Choroid plexus epithelial cell (primary cell): ENCODE measurements around the gene ZNF236.

ENCODE experiments used
- DNase-seq: peaks from one replicate; pipeline ENCODE4 v3.0.0-alpha.2; 2010; ENCODE audit warnings: low read depth
- H3K4me3 ChIP-seq: 2 replicates; pipeline ENCODE4 v1.5.1; 2011; ENCODE audit warnings: low read depth, mild to moderate bottlenecking, control low read depth, low read length, moderate library complexity
- TF ChIP-seq, protein P1 (sequence below): conservative IDR thresholded peaks from 2 replicates; pipeline ENCODE4 v1.5.1; 2011; ENCODE audit warnings: low read depth, mild to moderate bottlenecking, control low read depth, inconsistent platforms, low read length, moderate library complexity

The ZNF236 gene

GRCh38 chr18:76982841-76983583 is 160.7 kb downstream of the ZNF236 start:
- H3K4me3 ChIP-seq: no peak overlapping the region
- peak; percentile 86 for DNase-seq
- TF ChIP-seq, protein P1, sequence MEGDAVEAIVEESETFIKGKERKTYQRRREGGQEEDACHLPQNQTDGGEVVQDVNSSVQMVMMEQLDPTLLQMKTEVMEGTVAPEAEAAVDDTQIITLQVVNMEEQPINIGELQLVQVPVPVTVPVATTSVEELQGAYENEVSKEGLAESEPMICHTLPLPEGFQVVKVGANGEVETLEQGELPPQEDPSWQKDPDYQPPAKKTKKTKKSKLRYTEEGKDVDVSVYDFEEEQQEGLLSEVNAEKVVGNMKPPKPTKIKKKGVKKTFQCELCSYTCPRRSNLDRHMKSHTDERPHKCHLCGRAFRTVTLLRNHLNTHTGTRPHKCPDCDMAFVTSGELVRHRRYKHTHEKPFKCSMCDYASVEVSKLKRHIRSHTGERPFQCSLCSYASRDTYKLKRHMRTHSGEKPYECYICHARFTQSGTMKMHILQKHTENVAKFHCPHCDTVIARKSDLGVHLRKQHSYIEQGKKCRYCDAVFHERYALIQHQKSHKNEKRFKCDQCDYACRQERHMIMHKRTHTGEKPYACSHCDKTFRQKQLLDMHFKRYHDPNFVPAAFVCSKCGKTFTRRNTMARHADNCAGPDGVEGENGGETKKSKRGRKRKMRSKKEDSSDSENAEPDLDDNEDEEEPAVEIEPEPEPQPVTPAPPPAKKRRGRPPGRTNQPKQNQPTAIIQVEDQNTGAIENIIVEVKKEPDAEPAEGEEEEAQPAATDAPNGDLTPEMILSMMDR: peak; percentile 94

DNA sequence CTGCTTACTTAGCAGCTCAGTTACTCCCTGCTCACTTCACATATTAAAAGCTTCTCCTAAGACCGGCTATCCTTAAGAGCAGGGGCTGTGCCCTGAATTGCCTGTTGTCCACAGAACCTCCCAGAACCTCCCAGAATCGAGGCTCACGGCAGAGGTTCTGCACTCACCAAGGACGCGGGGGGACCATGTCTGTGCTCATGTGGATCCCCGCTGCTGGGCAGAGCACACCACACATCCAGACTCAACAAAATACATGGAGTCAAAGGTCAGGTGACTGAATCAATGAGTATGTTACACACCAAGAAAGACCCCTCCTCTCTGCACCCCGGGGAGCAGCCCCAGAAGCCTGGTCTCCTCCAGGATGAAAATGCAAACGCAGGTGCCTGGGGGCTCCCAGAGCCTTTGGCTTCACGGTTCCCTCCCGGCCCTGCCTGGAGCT is 161.3 kb downstream of the ZNF236 start:
- no peak for DNase-seq
- H3K4me3 ChIP-seq: no peak overlapping the region
- TF ChIP-seq, protein P1: no peak

DNA sequence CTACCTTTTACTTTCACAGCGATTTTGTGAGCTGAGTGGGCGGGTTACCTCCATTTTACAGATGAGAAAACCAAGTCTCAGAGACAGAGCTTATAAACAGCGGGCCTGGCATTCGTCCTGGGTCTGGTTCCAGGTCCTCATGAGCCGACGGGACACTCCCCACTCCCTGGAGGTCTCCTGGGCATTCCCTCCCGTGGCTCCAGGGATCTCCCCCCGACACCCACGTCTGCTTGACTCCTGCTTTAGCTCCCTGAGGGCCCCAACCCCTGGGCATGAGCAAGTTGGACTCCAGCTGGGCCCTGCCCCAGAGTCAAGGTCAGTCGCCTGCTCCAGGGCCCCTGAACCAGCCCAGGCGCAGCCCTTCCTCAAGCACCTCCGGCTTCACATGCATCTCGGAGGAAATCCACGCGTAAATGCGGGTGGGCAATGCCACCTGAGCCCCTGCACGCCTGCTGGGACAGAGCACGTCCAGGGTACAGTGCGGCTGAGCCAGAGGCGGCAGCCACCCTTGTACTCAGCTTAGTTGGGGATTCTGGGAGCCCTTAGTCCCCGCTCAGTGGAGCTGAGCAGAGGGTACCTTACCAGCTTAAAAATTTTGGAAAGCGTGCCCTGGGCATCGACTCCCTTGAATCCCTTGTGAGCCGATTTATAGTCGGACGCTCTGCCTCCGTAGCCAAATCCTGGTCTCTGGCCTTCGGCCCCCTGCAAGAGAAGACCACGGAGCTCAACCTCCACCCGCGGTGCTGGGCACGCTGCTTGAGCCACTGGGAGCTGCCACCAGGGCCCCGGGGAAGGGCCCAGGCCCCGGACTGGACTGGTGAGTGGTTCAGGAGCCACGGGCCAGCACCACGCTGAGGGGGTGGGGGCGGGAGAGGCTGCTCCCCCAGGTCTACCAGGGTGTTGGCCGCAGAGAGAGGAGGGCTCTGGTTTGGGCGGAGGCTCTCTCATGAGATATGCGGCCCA is 162.1 kb downstream of the ZNF236 start:
- TF ChIP-seq, protein P1: no peak
- no peak for DNase-seq
- H3K4me3 ChIP-seq: no peak overlapping the region

DNA sequence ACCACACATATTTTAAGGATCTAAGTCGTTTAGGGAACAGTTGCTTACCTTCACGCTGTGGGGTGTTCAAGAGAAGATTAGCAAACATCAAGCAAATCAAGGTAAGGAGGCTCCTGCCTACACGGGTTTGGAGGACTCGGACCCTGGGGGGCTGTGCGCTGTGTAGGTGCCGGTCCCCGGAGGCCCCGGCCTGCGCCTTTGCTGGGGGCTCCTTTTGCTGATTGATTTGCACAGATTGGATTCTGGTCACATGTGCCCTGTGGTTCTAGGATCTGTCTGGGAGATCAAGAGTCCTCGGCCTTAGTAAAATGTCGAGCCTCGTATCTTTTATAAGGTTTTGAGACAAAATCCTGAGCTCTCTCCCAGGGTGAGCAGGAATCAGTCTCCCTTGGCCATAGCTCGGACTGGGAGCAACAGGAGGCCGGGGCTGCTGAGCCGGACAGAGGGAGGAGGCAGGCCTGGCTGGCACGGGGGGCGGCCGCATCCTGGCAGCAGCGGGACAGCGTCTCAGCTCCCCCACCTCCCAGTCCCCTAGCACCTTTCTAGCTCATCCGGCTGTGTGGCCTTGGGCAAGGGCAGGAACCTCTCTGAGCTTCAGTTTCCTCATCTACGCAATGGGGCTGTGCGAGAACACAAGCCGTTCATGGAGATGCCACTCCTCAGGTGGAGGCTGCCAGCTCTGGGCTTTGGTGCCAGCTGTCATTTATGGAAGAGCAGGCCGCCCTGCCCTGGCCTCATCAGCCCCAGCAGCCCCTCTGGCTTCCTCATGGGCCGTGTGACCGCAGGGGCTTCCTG is 163.0 kb downstream of the ZNF236 start:
- DNase-seq: no peak
- H3K4me3 ChIP-seq: no peak overlapping the region
- TF ChIP-seq, protein P1: no peak

DNA sequence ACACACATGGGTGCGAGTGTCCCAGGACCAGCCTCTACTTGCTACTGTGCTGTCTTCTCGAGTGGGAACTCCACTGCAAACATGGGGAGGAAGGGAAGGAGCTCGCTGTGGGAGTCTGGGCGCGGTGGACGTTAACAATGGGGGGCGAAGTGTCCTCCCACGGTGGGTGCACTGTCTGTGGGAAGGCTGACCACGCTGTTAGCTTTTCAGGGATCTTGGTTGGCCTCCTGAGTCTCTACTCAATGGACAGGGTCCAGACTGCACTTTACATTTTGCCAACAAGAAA is 163.5 kb downstream of the ZNF236 start:
- TF ChIP-seq, protein P1: no peak
- H3K4me3 ChIP-seq: no peak overlapping the region
- DNase-seq: no peak

GRCh38 chr18:76986406-76986805 is 164.0 kb downstream of the ZNF236 start:
- DNase-seq: no peak
- no peak overlapping the region for H3K4me3 ChIP-seq
- TF ChIP-seq, protein P1: no peak
